ENCODE data around the gene OCA2.

OCA2 gene

DNA sequence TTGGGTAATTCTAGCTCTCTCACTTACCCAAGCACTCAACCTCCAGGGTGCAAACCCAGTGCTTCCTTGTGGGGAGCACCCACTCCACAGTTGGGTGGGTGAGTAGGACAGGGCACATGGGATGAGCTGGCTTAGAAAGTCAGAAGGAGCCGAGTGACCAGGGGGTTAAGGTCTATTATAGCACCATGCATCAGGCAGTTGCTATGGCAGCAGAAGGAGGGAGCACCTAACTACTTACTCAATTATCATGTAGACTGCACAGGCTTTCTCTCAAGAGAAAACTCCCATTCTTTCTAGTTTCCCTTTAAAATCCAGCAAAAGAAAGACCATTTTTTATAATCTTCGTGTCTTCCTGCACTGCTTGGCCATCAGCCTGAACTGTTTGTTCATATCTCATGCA is 163.0 kb downstream of the OCA2 start:
- H4K20me1 ChIP-seq (ENCODE audit: insufficient read depth, low read length): no peaks in the 10 kb centered on the region
- no peaks in the 10 kb centered on the region for H3K36me3 ChIP-seq (replicated peaks; ENCODE audit: low read depth, low read length)
- no peak overlapping the region for H3K4me3 ChIP-seq (ENCODE audit: low read length)
- no peaks in the 10 kb centered on the region for H3K27me3 ChIP-seq (ENCODE audit: low read depth, low read length)
- H3K9ac ChIP-seq (ENCODE audit: low read length): no peak overlapping the region
- H3K27ac ChIP-seq (ENCODE audit: low read length): no peak overlapping the region
- no peaks in the 10 kb centered on the region for H3K79me2 ChIP-seq (ENCODE audit: low read length)
- H3K4me1 ChIP-seq (ENCODE audit: low read length): no peaks in the 10 kb centered on the region
- H2AFZ ChIP-seq (ENCODE audit: low read depth, low read length): no peak overlapping the region
- no peaks in the 10 kb centered on the region for H3K9me3 ChIP-seq (ENCODE audit: insufficient read depth, low read length)
- TF ChIP-seq, protein P1, sequence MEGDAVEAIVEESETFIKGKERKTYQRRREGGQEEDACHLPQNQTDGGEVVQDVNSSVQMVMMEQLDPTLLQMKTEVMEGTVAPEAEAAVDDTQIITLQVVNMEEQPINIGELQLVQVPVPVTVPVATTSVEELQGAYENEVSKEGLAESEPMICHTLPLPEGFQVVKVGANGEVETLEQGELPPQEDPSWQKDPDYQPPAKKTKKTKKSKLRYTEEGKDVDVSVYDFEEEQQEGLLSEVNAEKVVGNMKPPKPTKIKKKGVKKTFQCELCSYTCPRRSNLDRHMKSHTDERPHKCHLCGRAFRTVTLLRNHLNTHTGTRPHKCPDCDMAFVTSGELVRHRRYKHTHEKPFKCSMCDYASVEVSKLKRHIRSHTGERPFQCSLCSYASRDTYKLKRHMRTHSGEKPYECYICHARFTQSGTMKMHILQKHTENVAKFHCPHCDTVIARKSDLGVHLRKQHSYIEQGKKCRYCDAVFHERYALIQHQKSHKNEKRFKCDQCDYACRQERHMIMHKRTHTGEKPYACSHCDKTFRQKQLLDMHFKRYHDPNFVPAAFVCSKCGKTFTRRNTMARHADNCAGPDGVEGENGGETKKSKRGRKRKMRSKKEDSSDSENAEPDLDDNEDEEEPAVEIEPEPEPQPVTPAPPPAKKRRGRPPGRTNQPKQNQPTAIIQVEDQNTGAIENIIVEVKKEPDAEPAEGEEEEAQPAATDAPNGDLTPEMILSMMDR (IDR thresholded peaks at IDR 0.05; ENCODE audit: low read depth, low read length): no peak
- no peak for TF ChIP-seq EZH2phosphoT487 (IDR thresholded peaks at IDR 0.05; ENCODE audit: low read depth)
- H3K4me2 ChIP-seq (ENCODE audit: low read length): no peak overlapping the region

DNA sequence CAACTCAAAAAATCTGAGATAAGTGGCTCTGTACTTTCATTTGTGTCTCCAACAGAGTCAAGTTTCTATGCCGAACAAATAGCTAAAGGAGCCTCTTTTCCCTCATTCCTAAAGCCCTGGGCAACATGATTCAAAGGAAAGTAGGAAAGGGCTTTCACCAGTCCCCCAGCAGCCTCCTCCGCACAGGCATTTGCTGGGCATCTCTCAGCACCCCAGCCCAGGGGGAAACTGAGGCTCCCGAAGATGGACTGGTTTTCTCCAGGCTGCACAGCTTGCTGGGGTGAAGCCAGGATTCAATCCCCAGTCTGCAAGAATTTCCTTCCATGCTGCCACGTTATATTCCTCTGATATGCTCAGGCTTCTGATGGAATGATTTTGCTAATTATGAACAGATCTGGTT is 163.8 kb downstream of the OCA2 start:
- Histone ChIP-seq H3K4me3 (ENCODE audit: low read length) (no peak overlapping the region), H3K27ac (ENCODE audit: low read length) (no peak overlapping the region), H2AFZ (ENCODE audit: low read depth, low read length) (no peak overlapping the region), H3K27me3 (ENCODE audit: low read depth, low read length) (no peaks in the 10 kb centered on the region), H3K4me1 (ENCODE audit: low read length) (no peaks in the 10 kb centered on the region), H3K4me2 (ENCODE audit: low read length) (no peak overlapping the region), H3K79me2 (ENCODE audit: low read length) (no peaks in the 10 kb centered on the region), H3K9me3 (ENCODE audit: insufficient read depth, low read length) (no peaks in the 10 kb centered on the region), H4K20me1 (ENCODE audit: insufficient read depth, low read length) (no peaks in the 10 kb centered on the region), H3K36me3 (replicated peaks; ENCODE audit: low read depth, low read length) (no peaks in the 10 kb centered on the region), H3K9ac (ENCODE audit: low read length) (no peak overlapping the region)
- TF ChIP-seq, protein P1 (IDR thresholded peaks at IDR 0.05; ENCODE audit: low read depth, low read length): no peak
- no peak for TF ChIP-seq EZH2phosphoT487 (IDR thresholded peaks at IDR 0.05; ENCODE audit: low read depth)

DNA sequence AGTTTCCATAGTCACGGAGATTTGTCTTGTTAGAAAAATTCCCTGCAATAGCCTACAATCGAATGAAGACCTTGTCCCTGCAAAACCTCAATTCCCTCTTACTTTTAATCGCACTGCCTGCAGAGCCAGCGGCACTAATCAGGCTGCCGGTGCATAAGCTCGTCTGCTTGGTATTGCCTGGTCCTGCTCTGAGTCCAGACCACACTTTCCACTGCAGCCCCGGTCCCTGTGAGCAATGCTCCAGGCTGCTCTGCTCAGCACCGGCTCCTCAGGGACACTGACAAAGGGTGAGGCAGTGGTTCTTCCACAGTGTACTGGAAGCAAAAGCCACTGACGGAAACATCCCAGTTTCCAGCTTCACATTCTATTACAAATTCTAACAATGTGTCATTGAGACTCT is 164.3 kb downstream of the OCA2 start:
- H3K4me1 ChIP-seq (ENCODE audit: low read length): no peaks in the 10 kb centered on the region
- no peaks in the 10 kb centered on the region for H3K27me3 ChIP-seq (ENCODE audit: low read depth, low read length)
- no peak overlapping the region for H3K27ac ChIP-seq (ENCODE audit: low read length)
- H4K20me1 ChIP-seq (ENCODE audit: insufficient read depth, low read length): no peaks in the 10 kb centered on the region
- H3K4me3 ChIP-seq (ENCODE audit: low read length): no peak overlapping the region
- H3K79me2 ChIP-seq (ENCODE audit: low read length): no peaks in the 10 kb centered on the region
- H3K9me3 ChIP-seq (ENCODE audit: insufficient read depth, low read length): no peaks in the 10 kb centered on the region
- H2AFZ ChIP-seq (ENCODE audit: low read depth, low read length): no peak overlapping the region
- H3K4me2 ChIP-seq (ENCODE audit: low read length): no peak overlapping the region
- no peak overlapping the region for H3K9ac ChIP-seq (ENCODE audit: low read length)
- H3K36me3 ChIP-seq (replicated peaks; ENCODE audit: low read depth, low read length): no peaks in the 10 kb centered on the region
- TF ChIP-seq, protein P1 (IDR thresholded peaks at IDR 0.05; ENCODE audit: low read depth, low read length): no peak
- TF ChIP-seq EZH2phosphoT487 (IDR thresholded peaks at IDR 0.05; ENCODE audit: low read depth): no peak

DNA sequence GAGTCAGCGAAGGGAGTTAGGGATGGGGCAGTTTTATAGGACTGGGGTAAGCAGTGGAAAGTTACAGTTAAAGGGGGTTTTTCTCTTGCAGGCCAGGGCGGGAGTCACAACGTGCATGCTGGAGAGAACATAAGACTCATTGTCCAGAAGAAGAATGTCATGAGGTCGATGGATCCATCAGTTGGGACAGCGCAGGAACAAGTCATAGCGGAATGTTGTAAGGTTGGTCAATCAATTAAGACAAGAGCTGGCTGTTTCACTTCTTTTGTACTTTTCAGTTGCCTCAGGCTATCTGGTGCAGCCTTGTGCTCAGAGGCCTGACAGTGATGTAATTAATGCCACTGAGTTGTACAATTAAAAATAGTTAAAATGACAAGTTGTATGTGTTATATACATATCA is 165.6 kb downstream of the OCA2 start:
- no peaks in the 10 kb centered on the region for H3K27me3 ChIP-seq (ENCODE audit: low read depth, low read length)
- no peak overlapping the region for H3K9ac ChIP-seq (ENCODE audit: low read length)
- no peaks in the 10 kb centered on the region for H4K20me1 ChIP-seq (ENCODE audit: insufficient read depth, low read length)
- H3K9me3 ChIP-seq (ENCODE audit: insufficient read depth, low read length): no peaks in the 10 kb centered on the region
- no peak overlapping the region for H2AFZ ChIP-seq (ENCODE audit: low read depth, low read length)
- H3K79me2 ChIP-seq (ENCODE audit: low read length): no peaks in the 10 kb centered on the region
- H3K4me1 ChIP-seq (ENCODE audit: low read length): no peaks in the 10 kb centered on the region
- H3K4me2 ChIP-seq (ENCODE audit: low read length): no peak overlapping the region
- H3K27ac ChIP-seq (ENCODE audit: low read length): no peak overlapping the region
- no peaks in the 10 kb centered on the region for H3K36me3 ChIP-seq (replicated peaks; ENCODE audit: low read depth, low read length)
- TF ChIP-seq, protein P1 (IDR thresholded peaks at IDR 0.05; ENCODE audit: low read depth, low read length): no peak
- no peak for TF ChIP-seq EZH2phosphoT487 (IDR thresholded peaks at IDR 0.05; ENCODE audit: low read depth)
- H3K4me3 ChIP-seq (ENCODE audit: low read length): no peak overlapping the region
